Measurements from ENCODE around the gene ABCB9. TPM values are rescaled to one million over a fixed set of nuclear protein-coding genes. Genes with fewer than 3 reads are reported as not detected.
A peak's percentile ranks its signal among the peaks of the same experiment; 100 is the strongest.

ABCB9 gene
- total and polyA plus RNA-seq, 4 donors: 2.7 to 7.5 (median 4.8) TPM

DNA sequence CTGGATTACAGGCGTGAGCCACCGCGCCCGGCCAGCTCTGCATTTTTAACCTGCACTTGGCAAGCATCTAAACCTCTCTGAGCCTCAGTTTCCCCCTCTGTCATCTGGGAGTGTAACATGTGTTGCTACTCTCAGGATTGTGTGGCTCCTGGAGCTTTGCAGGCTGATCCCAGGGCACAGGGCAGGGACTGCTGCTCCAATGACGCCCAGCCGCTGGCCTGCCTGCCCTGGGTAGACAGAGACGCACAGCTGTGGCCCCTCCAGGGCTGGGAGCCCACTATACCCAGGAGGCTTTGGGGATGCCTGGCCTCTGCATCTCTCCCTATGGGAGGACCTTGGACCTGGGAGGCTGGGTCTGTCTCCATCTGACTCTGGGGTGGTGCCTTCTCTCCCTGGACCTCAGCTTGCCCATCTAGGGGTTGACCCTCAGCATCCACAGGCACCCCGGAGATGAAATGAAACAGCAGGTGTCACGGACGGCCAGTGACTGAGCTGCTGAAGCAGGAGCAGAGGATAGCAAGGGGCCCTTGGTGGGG lies 27.9 kb upstream of the ABCB9 start:
- 97 to 100% methylated on average over 10 of the region's 10 CpGs for WGBS, 2 donors
- no peak for ATAC-seq (ENCODE audit: insufficient read depth, low FRiP score)
- no peak overlapping the region for H3K9ac ChIP-seq (ENCODE audit: insufficient read depth in 1 of 2, low read length in 2 of 2)

GRCh38 chr12:122992386-122992785 lies 26.1 kb upstream of the ABCB9 start:
- H3K4me3 ChIP-seq: no peak overlapping the region
- H3K27me3 ChIP-seq (ENCODE audit: control insufficient read depth in 3 of 3, insufficient read depth in 3 of 3, low read length in 2 of 3): no peaks in the 10 kb centered on the region
- WGBS, 2 donors: 87 to 95% methylated on average over 19 of the region's 19 CpGs
- TF ChIP-seq CTCF (IDR thresholded peaks at IDR 0.05; ENCODE audit: control extremely low read depth, extremely low read depth): no peak
- DNase-seq (peak in 1 of 3 donors; percentile 13), ATAC-seq (ENCODE audit: insufficient read depth, low FRiP score) (no peak)
- peaks cover 0 to 2% (median 0%) of the 10 kb centered on the region in 5 donors for H3K4me1 ChIP-seq (ENCODE audit: control insufficient read depth in 5 of 5, insufficient read depth in 5 of 5, low read length in 5 of 5)
- H3K9me3 ChIP-seq (ENCODE audit: control insufficient read depth in 4 of 4, insufficient read depth in 3 of 4, low read length in 3 of 4): no peaks in the 10 kb centered on the region
- peaks cover 0 to 64% (median 0%) of the 10 kb centered on the region in 4 donors for H3K36me3 ChIP-seq (ENCODE audit: control insufficient read depth in 4 of 4, insufficient read depth in 4 of 4, low read length in 4 of 4)
- no peak overlapping the region for H3K27ac ChIP-seq (ENCODE audit: low read depth in 1 of 2, low read length in 1 of 2)
- no peak overlapping the region for H3K9ac ChIP-seq (ENCODE audit: insufficient read depth in 1 of 2, low read length in 2 of 2)

More for the DNA sequence above, 27.9 kb upstream of the ABCB9 start:
- H3K4me1 ChIP-seq (ENCODE audit: control insufficient read depth in 5 of 5, insufficient read depth in 5 of 5, low read length in 5 of 5): peaks cover 0 to 2% (median 0%) of the 10 kb centered on the region in 5 donors
- TF ChIP-seq CTCF (IDR thresholded peaks at IDR 0.05; ENCODE audit: control extremely low read depth, extremely low read depth): no peak
- no peaks in the 10 kb centered on the region for H3K9me3 ChIP-seq (ENCODE audit: control insufficient read depth in 4 of 4, insufficient read depth in 3 of 4, low read length in 3 of 4)
- peaks cover 0 to 56% (median 0%) of the 10 kb centered on the region in 4 donors for H3K36me3 ChIP-seq (ENCODE audit: control insufficient read depth in 4 of 4, insufficient read depth in 4 of 4, low read length in 4 of 4)
- H3K4me3 ChIP-seq: no peak overlapping the region
- no peak for DNase-seq
- H3K27me3 ChIP-seq (ENCODE audit: control insufficient read depth in 3 of 3, insufficient read depth in 3 of 3, low read length in 2 of 3): no peaks in the 10 kb centered on the region
- H3K27ac ChIP-seq (ENCODE audit: low read depth in 1 of 2, low read length in 1 of 2): no peak overlapping the region

DNA sequence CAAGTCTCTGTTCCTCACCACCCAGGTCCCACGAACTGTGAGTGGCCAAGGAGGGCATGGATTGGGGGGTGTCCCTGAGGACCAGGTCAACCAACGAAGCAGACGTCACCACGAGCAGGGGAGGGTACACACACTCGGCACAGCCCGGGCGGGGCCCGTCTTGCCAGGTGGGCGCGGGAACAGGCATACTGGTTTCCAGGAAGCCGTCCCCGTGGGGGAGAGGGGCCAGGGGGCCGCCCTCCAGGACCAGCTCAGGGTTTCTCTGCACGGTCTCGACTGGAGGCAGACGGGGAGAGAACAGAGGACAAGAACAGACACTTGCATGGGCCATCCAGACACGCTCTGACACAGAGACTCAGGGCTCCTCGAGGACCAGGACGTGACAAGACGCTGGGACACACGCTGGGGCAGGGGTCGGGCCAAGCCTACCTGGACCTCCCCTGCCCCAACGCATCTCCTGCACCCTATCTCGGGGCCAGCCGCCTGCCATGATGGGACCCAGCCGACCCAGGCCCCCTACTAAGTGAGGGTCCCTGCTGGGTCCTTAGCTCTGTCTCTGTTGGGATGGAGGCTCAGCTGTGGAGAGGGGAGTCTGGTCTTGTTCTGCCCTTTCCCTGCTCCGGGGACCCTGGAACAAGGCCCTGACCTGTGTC lies 25.5 kb upstream of the ABCB9 start:
- H3K9ac ChIP-seq (ENCODE audit: insufficient read depth in 1 of 2, low read length in 2 of 2): no peak overlapping the region

More for the DNA sequence above, 25.5 kb upstream of the ABCB9 start:
- H3K4me3 ChIP-seq: no peak overlapping the region
- TF ChIP-seq CTCF (IDR thresholded peaks at IDR 0.05; ENCODE audit: control extremely low read depth, extremely low read depth): no peak
- DNase-seq (no peak), ATAC-seq (ENCODE audit: insufficient read depth, low FRiP score) (no peak)
- H3K9me3 ChIP-seq (ENCODE audit: control insufficient read depth in 4 of 4, insufficient read depth in 3 of 4, low read length in 3 of 4): peaks cover 0 to 1% (median 0%) of the 10 kb centered on the region in 4 donors
- WGBS, 2 donors: 85 to 91% methylated on average over 27 of the region's 27 CpGs
- no peaks in the 10 kb centered on the region for H3K27me3 ChIP-seq (ENCODE audit: control insufficient read depth in 3 of 3, insufficient read depth in 3 of 3, low read length in 2 of 3)
- no peak overlapping the region for H3K27ac ChIP-seq (ENCODE audit: low read depth in 1 of 2, low read length in 1 of 2)
- peaks cover 0 to 64% (median 0%) of the 10 kb centered on the region in 4 donors for H3K36me3 ChIP-seq (ENCODE audit: control insufficient read depth in 4 of 4, insufficient read depth in 4 of 4, low read length in 4 of 4)
- peaks cover 0 to 2% (median 0%) of the 10 kb centered on the region in 5 donors for H3K4me1 ChIP-seq (ENCODE audit: control insufficient read depth in 5 of 5, insufficient read depth in 5 of 5, low read length in 5 of 5)

Data from lung (tissue), 12 donors.